HG03469 (cell line): ENCODE results near the gene FOXP2.
"Not testable (repeated sequence)": the region's sequence is repeated elsewhere in the genome, so short reads cannot be mapped to it uniquely, and the experiment has no call there.

Experiments
- ATAC-seq: cut with Tn5 transposase; IDR thresholded peaks from one replicate; pipeline ENCODE4 v1.9.1; 2021; ENCODE audit warnings: mild to moderate bottlenecking, moderate library complexity, moderate number of reproducible peaks; ENCODE audit not compliant: unreplicated experiment

FOXP2 gene

GRCh38 chr7:114488696-114489095 lies 74.1 kb downstream of the FOXP2 start:
- no peak for ATAC-seq

- ATAC-seq: not testable (repeated sequence)
These were observed 82.9 kb downstream of the FOXP2 start for GRCh38 chr7:114497491-114497890.

GRCh38 chr7:114502454-114503254 lies 88.0 kb downstream of the FOXP2 start:
- ATAC-seq: no peak

- ATAC-seq: no peak
These were observed 90.0 kb downstream of the FOXP2 start for GRCh38 chr7:114504586-114504985.

GRCh38 chr7:114507381-114507780 lies 92.8 kb downstream of the FOXP2 start:
- no peak for ATAC-seq

- ATAC-seq: no peak
These were observed 93.5 kb downstream of the FOXP2 start for GRCh38 chr7:114508086-114508485.

- not testable (repeated sequence) for ATAC-seq
These were observed 96.2 kb downstream of the FOXP2 start for GRCh38 chr7:114510824-114511223.

GRCh38 chr7:114519240-114519639 lies 104.6 kb downstream of the FOXP2 start:
- no peak for ATAC-seq

GRCh38 chr7:114522081-114522480 lies 107.5 kb downstream of the FOXP2 start:
- ATAC-seq: no peak

GRCh38 chr7:114527589-114527988 lies 113.0 kb downstream of the FOXP2 start:
- no peak for ATAC-seq

GRCh38 chr7:114530057-114530611 lies 115.5 kb downstream of the FOXP2 start:
- ATAC-seq: no peak

- ATAC-seq: no peak
These were observed 116.7 kb downstream of the FOXP2 start for GRCh38 chr7:114531326-114531725.

GRCh38 chr7:114533131-114533530 lies 118.5 kb downstream of the FOXP2 start:
- no peak for ATAC-seq

GRCh38 chr7:114534953-114535352 lies 120.3 kb downstream of the FOXP2 start:
- ATAC-seq: no peak

- no peak for ATAC-seq
These were observed 125.0 kb downstream of the FOXP2 start for GRCh38 chr7:114539575-114539974.

GRCh38 chr7:114540291-114540690 lies 125.7 kb downstream of the FOXP2 start:
- no peak for ATAC-seq

GRCh38 chr7:114547346-114547745 lies 132.7 kb downstream of the FOXP2 start:
- not testable (repeated sequence) for ATAC-seq

- ATAC-seq: no peak
These were observed 133.7 kb downstream of the FOXP2 start for GRCh38 chr7:114548081-114548980.

GRCh38 chr7:114554781-114555537 lies 140.3 kb downstream of the FOXP2 start:
- peak; percentile 91 for ATAC-seq

- no peak for ATAC-seq
These were observed 152.8 kb downstream of the FOXP2 start for GRCh38 chr7:114567416-114567815.

- ATAC-seq: no peak
These were observed 154.6 kb downstream of the FOXP2 start for GRCh38 chr7:114569220-114569619.
